Caco-2 (cell line): ENCODE measurements around the gene PALLD. TPM values are rescaled to one million over a fixed set of nuclear protein-coding genes. Genes with fewer than 3 reads are reported as not detected.

Source experiments
- BruUV-seq: library from RNA; stranded (reverse); fragments of 400-500 nt; replicated peaks from 2 replicates; lab custom pipeline; 2021; lab: Mats Ljungman, UMichigan
- CTCF ChIA-PET: fragments of 300-600 bp; sonication (Branson Sonifier 250); formaldehyde crosslinking; loops from one replicate; lab custom pipeline; 2022; ENCODE audit warnings: antibody characterized with exemption; lab: Charles Lee
- POLR2A ChIA-PET: fragments of 300-600 bp; sonication (Branson Sonifier 250); formaldehyde crosslinking; loops from one replicate; lab custom pipeline; 2022; ENCODE audit warnings: antibody characterized with exemption; lab: Charles Lee
- DNase-seq, 2 experiments: peaks; one replicate each; pipeline versions ENCODE4 v3.0.0 to v3.0.0-alpha.2; 2020 to 2022
- H3K27me3 ChIP-seq: replicated peaks from 2 replicates; pipeline ENCODE4 v1.6.0; 2011; ENCODE audit warnings: low read length; ENCODE audit not compliant: control insufficient read depth, insufficient read depth
- H3K36me3 ChIP-seq: 2 replicates; pipeline ENCODE4 v1.5.1; 2011; ENCODE audit warnings: low read length; ENCODE audit not compliant: control insufficient read depth, insufficient read depth
- H3K4me1 ChIP-seq: fragments of 250-450 bp; sonication (Bioruptor Pico); 2 replicates; pipeline ENCODE4 v1.5.1; 2020; ENCODE audit warnings: mild to moderate bottlenecking
- H3K4me3 ChIP-seq: 2 replicates; pipeline ENCODE4 v1.5.1; 2011; ENCODE audit warnings: low read depth, mild to moderate bottlenecking, control low read depth, low read length
- H3K9me3 ChIP-seq: fragments of 250-450 bp; sonication (Bioruptor Pico); 2 replicates; pipeline ENCODE4 v1.5.1; 2020; ENCODE audit warnings: mild to moderate bottlenecking, moderate library complexity
- H3K27ac Mint-ChIP-seq: one replicate; pipeline ENCODE4 v1.8.0; 2022; ENCODE audit warnings: mixed read lengths; ENCODE audit not compliant: unreplicated experiment
- H3K27me3 Mint-ChIP-seq: one replicate; pipeline ENCODE4 v1.8.0; 2022; ENCODE audit warnings: mixed read lengths; ENCODE audit not compliant: insufficient read depth, unreplicated experiment
- H3K36me3 Mint-ChIP-seq: one replicate; pipeline ENCODE4 v1.8.0; 2022; ENCODE audit warnings: mild to moderate bottlenecking, mixed read lengths; ENCODE audit not compliant: insufficient read depth, unreplicated experiment
- H3K4me1 Mint-ChIP-seq: one replicate; pipeline ENCODE4 v1.8.0; 2022; ENCODE audit warnings: low read depth, mixed read lengths; ENCODE audit not compliant: unreplicated experiment
- H3K4me3 Mint-ChIP-seq: one replicate; pipeline ENCODE4 v1.8.0; 2022; ENCODE audit warnings: mild to moderate bottlenecking, moderate library complexity, mixed read lengths; ENCODE audit not compliant: unreplicated experiment
- H3K9me3 Mint-ChIP-seq: one replicate; pipeline ENCODE4 v1.8.0; 2022; ENCODE audit warnings: mixed read lengths; ENCODE audit not compliant: unreplicated experiment
- CTCF ChIP-seq, 2 experiments: fragments of 200-600 bp in 1 of 2; IDR thresholded peaks; 1 replicate in 1 of 2; 2 replicates in 1 of 2; pipeline versions ENCODE4 v1.5.1 to v1.8.0; 2011 to 2022; ENCODE audit warnings: antibody characterized with exemption in 1 of 2, control low read depth in 1 of 2, inconsistent platforms in 1 of 2, low read depth in 1 of 2, low read length in 1 of 2, mild to moderate bottlenecking in 1 of 2, moderate library complexity in 1 of 2; ENCODE audit not compliant: insufficient read depth in 1 of 2, severe bottlenecking in 1 of 2, unreplicated experiment in 1 of 2
- intact Hi-C: fragments of 100-400 bp; cut with micrococcal nuclease; formaldehyde crosslinking; loops from one replicate; pipeline ENCODE4 v1.10.0; 2022; ENCODE audit not compliant: unreplicated experiment
- total RNA-seq: library from RNA; stranded (reverse); gene quantifications from 2 replicates; pipeline ENCODE4 v1.2.3, GENCODE V29; 2022

Gene PALLD
- total RNA-seq, 1 experiment from 2014 or later = 12.3 TPM

- no TSS peak for BruUV-seq
- no peak overlapping the region for H3K27ac Mint-ChIP-seq
- TF ChIP-seq CTCF (IDR thresholded peaks at IDR 0.05; ENCODE audit: insufficient read depth in 1 of 2, low read depth in 1 of 2, low read length in 1 of 2, severe bottlenecking in 1 of 2, unreplicated experiment in 1 of 2) = no peak
- H3K9me3 ChIP-seq = peaks cover 8% of the 10 kb centered on the region; the same call in 1 of the 2 replicates
- peaks cover 7% of the 10 kb centered on the region for H3K4me1 Mint-ChIP-seq
- H3K4me3 Mint-ChIP-seq = no peak overlapping the region
- no peaks in the 10 kb centered on the region for H3K27me3 ChIP-seq
- no peaks in the 10 kb centered on the region for H3K36me3 ChIP-seq
- POLR2A ChIA-PET = no interaction called here
- no peaks in the 10 kb centered on the region for H3K4me1 ChIP-seq
- H3K9me3 Mint-ChIP-seq = peaks cover 20% of the 10 kb centered on the region
- no peak for DNase-seq
- intact Hi-C loops = no loop called here
- H3K4me3 ChIP-seq = no peak overlapping the region
- H3K36me3 Mint-ChIP-seq = peaks cover 23% of the 10 kb centered on the region
- no peaks in the 10 kb centered on the region for H3K27me3 Mint-ChIP-seq
- CTCF ChIA-PET = no interaction called here
Measured at GRCh38 chr4:168928346-168928745, 431.5 kb downstream of the PALLD start.

GRCh38 chr4:168928875-168929274, 432.0 kb downstream of the PALLD start:
- TF ChIP-seq CTCF (IDR thresholded peaks at IDR 0.05; ENCODE audit: insufficient read depth in 1 of 2, low read depth in 1 of 2, low read length in 1 of 2, severe bottlenecking in 1 of 2, unreplicated experiment in 1 of 2) = no peak
- H3K27me3 Mint-ChIP-seq = no peaks in the 10 kb centered on the region
- H3K27ac Mint-ChIP-seq = no peak overlapping the region
- peaks cover 8% of the 10 kb centered on the region; the same call in 1 of the 2 replicates for H3K9me3 ChIP-seq
- DNase-seq = no peak
- BruUV-seq = no TSS peak
- H3K9me3 Mint-ChIP-seq = peaks cover 25% of the 10 kb centered on the region
- intact Hi-C loops = no loop called here
- H3K27me3 ChIP-seq = no peaks in the 10 kb centered on the region
- ChIA-PET CTCF (no interaction called here), POLR2A (no interaction called here)
- no peak overlapping the region for H3K4me3 Mint-ChIP-seq
- no peak overlapping the region for H3K4me3 ChIP-seq
- no peaks in the 10 kb centered on the region for H3K4me1 ChIP-seq
- no peaks in the 10 kb centered on the region for H3K36me3 ChIP-seq
- peaks cover 23% of the 10 kb centered on the region for H3K36me3 Mint-ChIP-seq
- peaks cover 3% of the 10 kb centered on the region for H3K4me1 Mint-ChIP-seq

GRCh38 chr4:168930413-168931196, 433.8 kb downstream of the PALLD start:
- Mint-ChIP-seq H3K27ac (no peak overlapping the region), H3K36me3 (peaks cover 19% of the 10 kb centered on the region), H3K4me3 (peak overlapping the region; percentile 8), H3K4me1 (no peaks in the 10 kb centered on the region), H3K27me3 (no peaks in the 10 kb centered on the region), H3K9me3 (peaks cover 29% of the 10 kb centered on the region)
- Histone ChIP-seq H3K36me3 (no peaks in the 10 kb centered on the region), H3K4me3 (no peak overlapping the region), H3K4me1 (no peaks in the 10 kb centered on the region), H3K9me3 (peaks cover 8% of the 10 kb centered on the region; the same call in 1 of the 2 replicates), H3K27me3 (no peaks in the 10 kb centered on the region)
- ChIA-PET POLR2A (no interaction called here), CTCF (no interaction called here)
- peak in 1 of 2 experiments; percentile 41 for DNase-seq
- intact Hi-C loops = no loop called here
- TF ChIP-seq CTCF (IDR thresholded peaks at IDR 0.05; ENCODE audit: insufficient read depth in 1 of 2, low read depth in 1 of 2, low read length in 1 of 2, severe bottlenecking in 1 of 2, unreplicated experiment in 1 of 2) = no peak
- no TSS peak for BruUV-seq
